ENCODE measurements around the gene CCDC13.

The CCDC13 gene

GRCh38 chr3:42741796-42742195 is 31.3 kb downstream of the CCDC13 start:
- Histone ChIP-seq H3K18ac (ENCODE audit: low read length) (no peak overlapping the region), H3K36me3 (ENCODE audit: control insufficient read depth in 1 of 2, insufficient read depth in 2 of 2, low read length in 2 of 2) (no peaks in the 10 kb centered on the region), H2AK5ac (ENCODE audit: low read length) (no peak overlapping the region), H2BK5ac (ENCODE audit: low read depth, low read length, poor library complexity) (no peak overlapping the region), H3K23ac (ENCODE audit: low read length) (no peak overlapping the region), H3K4ac (ENCODE audit: low read depth, low read length) (no peak overlapping the region), H3K27ac (ENCODE audit: low read depth, low read length) (no peak overlapping the region), H4K91ac (ENCODE audit: low read depth, low read length) (no peak overlapping the region), H4K8ac (ENCODE audit: low read depth, low read length) (no peak overlapping the region), H3K14ac (ENCODE audit: low read length) (no peak overlapping the region), H3K9ac (ENCODE audit: low read length) (no peak overlapping the region), H3K4me2 (ENCODE audit: low read length) (no peak overlapping the region), H3K79me2 (ENCODE audit: control insufficient read depth, insufficient read depth, low read length, poor library complexity) (no peaks in the 10 kb centered on the region), H3K9me3 (ENCODE audit: insufficient read depth, low read depth, low read length) (no peaks in the 10 kb centered on the region), H3K4me3 (ENCODE audit: low read depth, low read length) (no peak overlapping the region), H4K12ac (ENCODE audit: low read depth, low read length) (no peak overlapping the region), H2AFZ (ENCODE audit: insufficient read depth, low read length, poor library complexity) (no peak overlapping the region), H2BK120ac (ENCODE audit: insufficient read depth, low read length, poor library complexity) (no peak overlapping the region), H3K79me1 (ENCODE audit: low read length) (no peaks in the 10 kb centered on the region), H2BK12ac (ENCODE audit: low read length) (no peak overlapping the region), H3K4me1 (ENCODE audit: control insufficient read depth in 1 of 2, insufficient read depth in 2 of 2, low read length in 2 of 2) (no peaks in the 10 kb centered on the region), H3K27me3 (ENCODE audit: insufficient read depth, low read length) (no peaks in the 10 kb centered on the region)
- WGBS (ENCODE audit: extremely low coverage, insufficient coverage, insufficient read length): no CpG with 5 or more reads among the region's 3 CpGs
- no peak for DNase-seq

- Histone ChIP-seq H3K79me2 (ENCODE audit: control insufficient read depth, insufficient read depth, low read length, poor library complexity) (no peaks in the 10 kb centered on the region), H3K18ac (ENCODE audit: low read length) (no peak overlapping the region), H4K91ac (ENCODE audit: low read depth, low read length) (no peak overlapping the region), H2BK5ac (ENCODE audit: low read depth, low read length, poor library complexity) (no peak overlapping the region), H3K14ac (ENCODE audit: low read length) (no peak overlapping the region), H3K79me1 (ENCODE audit: low read length) (no peaks in the 10 kb centered on the region), H4K8ac (ENCODE audit: low read depth, low read length) (no peak overlapping the region), H4K12ac (ENCODE audit: low read depth, low read length) (no peak overlapping the region), H2BK12ac (ENCODE audit: low read length) (no peak overlapping the region), H3K4me2 (ENCODE audit: low read length) (no peak overlapping the region), H3K4me3 (ENCODE audit: low read depth, low read length) (no peak overlapping the region), H3K23ac (ENCODE audit: low read length) (no peak overlapping the region), H3K27ac (ENCODE audit: low read depth, low read length) (no peak overlapping the region), H3K36me3 (ENCODE audit: control insufficient read depth in 1 of 2, insufficient read depth in 2 of 2, low read length in 2 of 2) (no peaks in the 10 kb centered on the region), H3K27me3 (ENCODE audit: insufficient read depth, low read length) (no peaks in the 10 kb centered on the region), H3K9ac (ENCODE audit: low read length) (no peak overlapping the region), H2AK5ac (ENCODE audit: low read length) (no peak overlapping the region), H2AFZ (ENCODE audit: insufficient read depth, low read length, poor library complexity) (no peak overlapping the region), H3K4me1 (ENCODE audit: control insufficient read depth in 1 of 2, insufficient read depth in 2 of 2, low read length in 2 of 2) (peaks cover 0 to 3% of the 10 kb centered on the region in 2 experiments), H3K9me3 (ENCODE audit: insufficient read depth, low read depth, low read length) (peaks cover 2% of the 10 kb centered on the region), H3K4ac (ENCODE audit: low read depth, low read length) (no peak overlapping the region), H2BK120ac (ENCODE audit: insufficient read depth, low read length, poor library complexity) (no peak overlapping the region)
- DNase-seq: no peak
- WGBS (ENCODE audit: extremely low coverage, insufficient coverage, insufficient read length): no CpG with 5 or more reads among the region's 12 CpGs
These were observed 33.5 kb downstream of the CCDC13 start for GRCh38 chr3:42739401-42740158.

GRCh38 chr3:42736531-42736930 is 36.5 kb downstream of the CCDC13 start:
- no peak overlapping the region for H4K91ac ChIP-seq (ENCODE audit: low read depth, low read length)
- no peak for DNase-seq
- H2BK120ac ChIP-seq (ENCODE audit: insufficient read depth, low read length, poor library complexity): no peak overlapping the region
- peaks cover 3 to 16% of the 10 kb centered on the region in 2 experiments for H3K4me1 ChIP-seq (ENCODE audit: control insufficient read depth in 1 of 2, insufficient read depth in 2 of 2, low read length in 2 of 2)
- no peak overlapping the region for H3K4me3 ChIP-seq (ENCODE audit: low read depth, low read length)
- H3K36me3 ChIP-seq (ENCODE audit: control insufficient read depth in 1 of 2, insufficient read depth in 2 of 2, low read length in 2 of 2): no peaks in the 10 kb centered on the region
- H2BK12ac ChIP-seq (ENCODE audit: low read length): no peak overlapping the region
- no peak overlapping the region for H3K18ac ChIP-seq (ENCODE audit: low read length)
- no peak overlapping the region for H3K14ac ChIP-seq (ENCODE audit: low read length)
- H4K8ac ChIP-seq (ENCODE audit: low read depth, low read length): no peak overlapping the region
- H2AFZ ChIP-seq (ENCODE audit: insufficient read depth, low read length, poor library complexity): no peak overlapping the region
- no peak overlapping the region for H3K4me2 ChIP-seq (ENCODE audit: low read length)
- H2AK5ac ChIP-seq (ENCODE audit: low read length): no peak overlapping the region
- no peak overlapping the region for H3K23ac ChIP-seq (ENCODE audit: low read length)
- peaks cover 2% of the 10 kb centered on the region for H3K9me3 ChIP-seq (ENCODE audit: insufficient read depth, low read depth, low read length)
- H3K27me3 ChIP-seq (ENCODE audit: insufficient read depth, low read length): no peaks in the 10 kb centered on the region
- H3K79me1 ChIP-seq (ENCODE audit: low read length): no peaks in the 10 kb centered on the region
- no peak overlapping the region for H3K9ac ChIP-seq (ENCODE audit: low read length)
- no peak overlapping the region for H3K4ac ChIP-seq (ENCODE audit: low read depth, low read length)
- no peak overlapping the region for H2BK5ac ChIP-seq (ENCODE audit: low read depth, low read length, poor library complexity)
- WGBS (ENCODE audit: extremely low coverage, insufficient coverage, insufficient read length): no CpG with 5 or more reads among the region's 6 CpGs
- no peaks in the 10 kb centered on the region for H3K79me2 ChIP-seq (ENCODE audit: control insufficient read depth, insufficient read depth, low read length, poor library complexity)
- H4K12ac ChIP-seq (ENCODE audit: low read depth, low read length): no peak overlapping the region
- no peak overlapping the region for H3K27ac ChIP-seq (ENCODE audit: low read depth, low read length)

GRCh38 chr3:42736081-42736480 is 37.0 kb downstream of the CCDC13 start:
- Histone ChIP-seq H3K4ac (ENCODE audit: low read depth, low read length) (no peak overlapping the region), H3K4me1 (ENCODE audit: control insufficient read depth in 1 of 2, insufficient read depth in 2 of 2, low read length in 2 of 2) (peaks cover 3 to 16% of the 10 kb centered on the region in 2 experiments), H4K8ac (ENCODE audit: low read depth, low read length) (no peak overlapping the region), H2BK12ac (ENCODE audit: low read length) (no peak overlapping the region), H3K9me3 (ENCODE audit: insufficient read depth, low read depth, low read length) (peaks cover 2% of the 10 kb centered on the region), H2AK5ac (ENCODE audit: low read length) (no peak overlapping the region), H2BK120ac (ENCODE audit: insufficient read depth, low read length, poor library complexity) (no peak overlapping the region), H3K27me3 (ENCODE audit: insufficient read depth, low read length) (no peaks in the 10 kb centered on the region), H2AFZ (ENCODE audit: insufficient read depth, low read length, poor library complexity) (no peak overlapping the region), H3K4me3 (ENCODE audit: low read depth, low read length) (no peak overlapping the region), H3K27ac (ENCODE audit: low read depth, low read length) (no peak overlapping the region), H4K12ac (ENCODE audit: low read depth, low read length) (no peak overlapping the region), H2BK5ac (ENCODE audit: low read depth, low read length, poor library complexity) (no peak overlapping the region), H3K4me2 (ENCODE audit: low read length) (no peak overlapping the region), H3K79me1 (ENCODE audit: low read length) (no peaks in the 10 kb centered on the region), H3K9ac (ENCODE audit: low read length) (no peak overlapping the region), H4K91ac (ENCODE audit: low read depth, low read length) (no peak overlapping the region), H3K23ac (ENCODE audit: low read length) (no peak overlapping the region), H3K18ac (ENCODE audit: low read length) (no peak overlapping the region), H3K79me2 (ENCODE audit: control insufficient read depth, insufficient read depth, low read length, poor library complexity) (no peaks in the 10 kb centered on the region), H3K36me3 (ENCODE audit: control insufficient read depth in 1 of 2, insufficient read depth in 2 of 2, low read length in 2 of 2) (no peaks in the 10 kb centered on the region), H3K14ac (ENCODE audit: low read length) (no peak overlapping the region)
- WGBS (ENCODE audit: extremely low coverage, insufficient coverage, insufficient read length): no CpG with 5 or more reads among the region's 1 CpG
- DNase-seq: no peak
